Neural cell (in vitro differentiated cells): ENCODE measurements around the gene SLC25A13. TPM values are rescaled to one million over a fixed set of nuclear protein-coding genes. Genes with fewer than 3 reads are reported as not detected.

ENCODE experiments used
- H2AFZ ChIP-seq: fragments of 200-600, 300-800 bp; sonication (generic), shearing (Covaris generic); 2 replicates; pipeline ENCODE4 v1.6.0; 2014; ENCODE audit warnings: low read depth, mild to moderate bottlenecking, antibody characterized with exemption, low read length, moderate library complexity
- H3F3A ChIP-seq: fragments of 200-600 bp; shearing (Covaris generic); 2 replicates; pipeline ENCODE4 v1.6.1; 2016; ENCODE audit warnings: mild to moderate bottlenecking, moderate library complexity, mixed read lengths, antibody characterized with exemption, low read length; ENCODE audit not compliant: insufficient read depth, poor library complexity, severe bottlenecking
- H3K27ac ChIP-seq: fragments of 200-600, 300-800 bp; sonication (generic), shearing (Covaris generic); 2 replicates; pipeline ENCODE4 v1.5.1; 2014; ENCODE audit warnings: mild to moderate bottlenecking, low read length, moderate library complexity
- H3K27me3 ChIP-seq: fragments of 300-800, 200-600 bp; sonication (generic), shearing (Covaris generic); 2 replicates; pipeline ENCODE4 v1.6.0; 2014; ENCODE audit warnings: mild to moderate bottlenecking, low read depth, low read length, moderate library complexity; ENCODE audit not compliant: insufficient read depth
- H3K36me3 ChIP-seq: fragments of 300-800, 200-600 bp; sonication (generic), shearing (Covaris generic); 2 replicates; pipeline ENCODE4 v1.5.1; 2014; ENCODE audit warnings: mild to moderate bottlenecking, antibody characterized with exemption, low read length, moderate library complexity; ENCODE audit not compliant: insufficient read depth
- H3K4me2 ChIP-seq: fragments of 300-800, 200-600 bp; sonication (generic), shearing (Covaris generic); 2 replicates; pipeline ENCODE4 v1.6.0; 2014; ENCODE audit warnings: mild to moderate bottlenecking, low read length
- H3K4me3 ChIP-seq: fragments of 300-800, 200-600 bp; sonication (generic), shearing (Covaris generic); 2 replicates; pipeline ENCODE4 v1.5.1; 2014; ENCODE audit warnings: mild to moderate bottlenecking, low read length, moderate library complexity
- H3K79me2 ChIP-seq: fragments of 200-600 bp; shearing (Covaris generic); replicated peaks from 2 replicates; pipeline ENCODE4 v1.6.0; 2014; ENCODE audit warnings: mild to moderate bottlenecking, low read length, moderate library complexity; ENCODE audit not compliant: insufficient read depth
- H3K9ac ChIP-seq: fragments of 300-800, 200-600 bp; sonication (generic), shearing (Covaris generic); 2 replicates; pipeline ENCODE4 v1.6.1; 2016; ENCODE audit warnings: mild to moderate bottlenecking, low read length, mixed read lengths
- H3K9me2 ChIP-seq: fragments of 200-600 bp; shearing (Covaris generic); 2 replicates; pipeline ENCODE4 v1.6.1; 2016; ENCODE audit warnings: mild to moderate bottlenecking, low read length, mixed read lengths; ENCODE audit not compliant: insufficient read depth
- H3K9me3 ChIP-seq: fragments of 200-600, 300-800 bp; sonication (generic), shearing (Covaris generic); 2 replicates; pipeline ENCODE4 v1.6.1; 2016; ENCODE audit warnings: mild to moderate bottlenecking, mixed run types, low read length, moderate library complexity, mixed read lengths
- H4K20me1 ChIP-seq: fragments of 200-600 bp; shearing (Covaris generic); 2 replicates; pipeline ENCODE4 v1.6.1; 2016; ENCODE audit warnings: mild to moderate bottlenecking, mixed run types; ENCODE audit not compliant: insufficient read depth
- EP300 ChIP-seq: fragments of 450-650 bp; conservative IDR thresholded peaks from 2 replicates; pipeline ENCODE4 v1.6.1; 2014; ENCODE audit warnings: antibody characterized with exemption, mild to moderate bottlenecking, moderate library complexity; ENCODE audit not compliant: poor library complexity, severe bottlenecking
- EZH2 ChIP-seq: fragments of 200-600, 300-800 bp; shearing (Covaris generic), sonication (generic); IDR thresholded peaks from 2 replicates; pipeline ENCODE4 v1.6.1; 2014; ENCODE audit warnings: antibody characterized with exemption, low read length, borderline replicate concordance, mild to moderate bottlenecking; ENCODE audit not compliant: insufficient read depth, poor library complexity, severe bottlenecking
- MXI1 ChIP-seq: fragments of 450-650 bp; conservative IDR thresholded peaks from 2 replicates; pipeline ENCODE4 v1.6.1; 2014; ENCODE audit warnings: antibody characterized with exemption, mild to moderate bottlenecking; ENCODE audit not compliant: poor library complexity, severe bottlenecking
- POLR2AphosphoS5 ChIP-seq: IDR thresholded peaks from 2 replicates; pipeline ENCODE4 v1.6.1; 2012
- RAD21 ChIP-seq: fragments of 450-650 bp; conservative IDR thresholded peaks from 2 replicates; pipeline ENCODE4 v1.6.1; 2014; ENCODE audit warnings: antibody characterized with exemption, mild to moderate bottlenecking, moderate library complexity
- SMC3 ChIP-seq: fragments of 450-650 bp; conservative IDR thresholded peaks from 2 replicates; pipeline ENCODE4 v1.6.1; 2014; ENCODE audit warnings: antibody characterized with exemption, mild to moderate bottlenecking, moderate library complexity; ENCODE audit not compliant: poor library complexity
- TAF1 ChIP-seq: IDR thresholded peaks from 2 replicates; pipeline ENCODE4 v1.6.1; 2012; ENCODE audit warnings: low read depth
- polyA plus RNA-seq: library from polyadenylated mRNA; depleted of rRNA; stranded (reverse); fragments of >200 nt; gene quantifications from 2 replicates; pipeline ENCODE4 v1.2.3, GENCODE V29; 2014
- TF ChIP-seq, protein P1 (sequence below): IDR thresholded peaks from 2 replicates; pipeline ENCODE4 v1.6.1; 2012; ENCODE audit warnings: borderline replicate concordance
- TF ChIP-seq, protein P2 (sequence below): fragments of 450-650 bp; IDR thresholded peaks from 2 replicates; pipeline ENCODE4 v1.5.1; 2014; ENCODE audit warnings: antibody characterized with exemption, mild to moderate bottlenecking, moderate library complexity; ENCODE audit not compliant: poor library complexity, severe bottlenecking

SLC25A13 gene
- polyA plus RNA-seq, 1 donor from 2014 or later = 20.2 TPM

DNA sequence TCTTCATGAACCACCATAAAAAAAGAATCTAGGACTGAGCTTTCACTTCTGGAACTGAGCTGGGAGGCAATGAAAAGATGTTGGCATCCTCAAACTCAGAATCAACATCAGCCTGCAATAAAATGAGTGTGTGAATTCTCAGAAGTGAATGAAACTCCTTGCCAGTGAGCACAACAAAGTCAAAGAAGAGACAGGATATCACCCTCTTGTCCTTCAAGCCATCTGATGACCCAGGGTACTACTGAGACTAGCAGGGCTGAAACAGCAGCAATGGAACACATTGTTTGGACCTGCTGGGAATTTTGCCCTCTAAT is 13.0 kb downstream of the SLC25A13 start:
- Histone ChIP-seq H3K9me2 (no peaks in the 10 kb centered on the region), H3K27ac (no peak overlapping the region), H3K4me3 (no peak overlapping the region), H2AFZ (no peak overlapping the region), H3K4me2 (no peak overlapping the region), H3K9me3 (no peaks in the 10 kb centered on the region), H4K20me1 (no peaks in the 10 kb centered on the region), H3K36me3 (no peaks in the 10 kb centered on the region), H3K9ac (no peak overlapping the region), H3F3A (no peaks in the 10 kb centered on the region), H3K27me3 (no peaks in the 10 kb centered on the region), H3K79me2 (peaks cover 4% of the 10 kb centered on the region)
- TF ChIP-seq EZH2 (no peak), EP300 (no peak), MXI1 (no peak), RAD21 (no peak), SMC3 (no peak), POLR2AphosphoS5 (no peak), TAF1 (no peak)
- TF ChIP-seq, protein P1, sequence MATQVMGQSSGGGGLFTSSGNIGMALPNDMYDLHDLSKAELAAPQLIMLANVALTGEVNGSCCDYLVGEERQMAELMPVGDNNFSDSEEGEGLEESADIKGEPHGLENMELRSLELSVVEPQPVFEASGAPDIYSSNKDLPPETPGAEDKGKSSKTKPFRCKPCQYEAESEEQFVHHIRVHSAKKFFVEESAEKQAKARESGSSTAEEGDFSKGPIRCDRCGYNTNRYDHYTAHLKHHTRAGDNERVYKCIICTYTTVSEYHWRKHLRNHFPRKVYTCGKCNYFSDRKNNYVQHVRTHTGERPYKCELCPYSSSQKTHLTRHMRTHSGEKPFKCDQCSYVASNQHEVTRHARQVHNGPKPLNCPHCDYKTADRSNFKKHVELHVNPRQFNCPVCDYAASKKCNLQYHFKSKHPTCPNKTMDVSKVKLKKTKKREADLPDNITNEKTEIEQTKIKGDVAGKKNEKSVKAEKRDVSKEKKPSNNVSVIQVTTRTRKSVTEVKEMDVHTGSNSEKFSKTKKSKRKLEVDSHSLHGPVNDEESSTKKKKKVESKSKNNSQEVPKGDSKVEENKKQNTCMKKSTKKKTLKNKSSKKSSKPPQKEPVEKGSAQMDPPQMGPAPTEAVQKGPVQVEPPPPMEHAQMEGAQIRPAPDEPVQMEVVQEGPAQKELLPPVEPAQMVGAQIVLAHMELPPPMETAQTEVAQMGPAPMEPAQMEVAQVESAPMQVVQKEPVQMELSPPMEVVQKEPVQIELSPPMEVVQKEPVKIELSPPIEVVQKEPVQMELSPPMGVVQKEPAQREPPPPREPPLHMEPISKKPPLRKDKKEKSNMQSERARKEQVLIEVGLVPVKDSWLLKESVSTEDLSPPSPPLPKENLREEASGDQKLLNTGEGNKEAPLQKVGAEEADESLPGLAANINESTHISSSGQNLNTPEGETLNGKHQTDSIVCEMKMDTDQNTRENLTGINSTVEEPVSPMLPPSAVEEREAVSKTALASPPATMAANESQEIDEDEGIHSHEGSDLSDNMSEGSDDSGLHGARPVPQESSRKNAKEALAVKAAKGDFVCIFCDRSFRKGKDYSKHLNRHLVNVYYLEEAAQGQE = no peak
- TF ChIP-seq, protein P2, sequence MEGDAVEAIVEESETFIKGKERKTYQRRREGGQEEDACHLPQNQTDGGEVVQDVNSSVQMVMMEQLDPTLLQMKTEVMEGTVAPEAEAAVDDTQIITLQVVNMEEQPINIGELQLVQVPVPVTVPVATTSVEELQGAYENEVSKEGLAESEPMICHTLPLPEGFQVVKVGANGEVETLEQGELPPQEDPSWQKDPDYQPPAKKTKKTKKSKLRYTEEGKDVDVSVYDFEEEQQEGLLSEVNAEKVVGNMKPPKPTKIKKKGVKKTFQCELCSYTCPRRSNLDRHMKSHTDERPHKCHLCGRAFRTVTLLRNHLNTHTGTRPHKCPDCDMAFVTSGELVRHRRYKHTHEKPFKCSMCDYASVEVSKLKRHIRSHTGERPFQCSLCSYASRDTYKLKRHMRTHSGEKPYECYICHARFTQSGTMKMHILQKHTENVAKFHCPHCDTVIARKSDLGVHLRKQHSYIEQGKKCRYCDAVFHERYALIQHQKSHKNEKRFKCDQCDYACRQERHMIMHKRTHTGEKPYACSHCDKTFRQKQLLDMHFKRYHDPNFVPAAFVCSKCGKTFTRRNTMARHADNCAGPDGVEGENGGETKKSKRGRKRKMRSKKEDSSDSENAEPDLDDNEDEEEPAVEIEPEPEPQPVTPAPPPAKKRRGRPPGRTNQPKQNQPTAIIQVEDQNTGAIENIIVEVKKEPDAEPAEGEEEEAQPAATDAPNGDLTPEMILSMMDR = no peak

DNA sequence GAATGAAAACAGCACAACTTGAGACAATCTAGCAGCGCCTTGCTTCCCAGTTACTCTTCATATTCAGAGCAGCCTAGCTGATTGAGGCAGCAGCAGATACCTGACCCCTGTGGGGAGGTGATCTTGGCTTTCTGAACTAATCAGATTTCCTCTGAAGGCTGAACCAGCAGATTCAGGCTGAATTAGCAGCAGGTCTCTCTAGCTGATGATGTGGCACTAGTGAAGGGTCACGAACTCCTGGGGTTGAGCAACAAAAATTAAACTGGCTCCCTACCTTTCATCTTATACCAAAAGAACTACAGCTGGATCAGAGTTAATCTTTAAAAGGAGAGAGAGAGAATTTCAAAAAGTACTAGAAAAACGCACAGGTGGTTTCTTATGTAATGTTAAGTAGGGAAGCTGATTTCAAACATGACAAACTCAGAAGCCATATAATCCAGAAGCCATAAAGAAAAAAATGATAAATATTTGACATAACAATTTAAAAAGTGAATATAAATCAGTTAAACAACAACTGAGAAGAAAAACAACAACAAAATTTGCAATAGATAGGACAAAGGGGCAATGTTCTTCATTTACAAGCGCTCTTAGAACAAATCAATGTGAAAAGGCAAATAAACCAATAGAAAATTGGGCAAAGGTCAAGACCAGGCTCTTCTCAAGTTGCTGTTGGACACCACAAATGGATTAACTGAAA is 13.5 kb downstream of the SLC25A13 start:
- no peak overlapping the region for H3K4me3 ChIP-seq
- H3K36me3 ChIP-seq = no peaks in the 10 kb centered on the region
- no peaks in the 10 kb centered on the region for H3F3A ChIP-seq
- H4K20me1 ChIP-seq = no peaks in the 10 kb centered on the region
- no peak overlapping the region for H3K4me2 ChIP-seq
- no peak overlapping the region for H3K27ac ChIP-seq
- TF ChIP-seq TAF1 (no peak), POLR2AphosphoS5 (no peak), EZH2 (no peak), EP300 (no peak), RAD21 (no peak), SMC3 (no peak), MXI1 (no peak)
- TF ChIP-seq, protein P1 = no peak
- TF ChIP-seq, protein P2 = no peak
- no peaks in the 10 kb centered on the region for H3K27me3 ChIP-seq
- H3K9ac ChIP-seq = no peak overlapping the region
- no peak overlapping the region for H2AFZ ChIP-seq
- H3K9me3 ChIP-seq = no peaks in the 10 kb centered on the region
- no peaks in the 10 kb centered on the region for H3K9me2 ChIP-seq
- peaks cover 4% of the 10 kb centered on the region for H3K79me2 ChIP-seq
